Liver (tissue), 9 donors: ENCODE results near the gene OBP2B. TPM values are rescaled to one million over a fixed set of nuclear protein-coding genes. Genes with fewer than 3 reads are reported as not detected.
A peak's percentile ranks its signal among the peaks of the same experiment; 100 is the strongest.

Source experiments
- DNase-seq: peaks from one replicate; pipeline ENCODE4 v3.0.0-alpha.2; 2017; ENCODE audit warnings: low spot score
- H3K27ac ChIP-seq, 2 donors: one replicate each; pipeline ENCODE4 v1.7.0; 2013; ENCODE audit warnings: inconsistent platforms in 2 of 2, low read length in 2 of 2, control low read depth in 1 of 2, low read depth in 1 of 2, mild to moderate bottlenecking in 1 of 2
- H3K27me3 ChIP-seq, 4 donors: one replicate each; pipeline versions ENCODE4 v1.6.1 to v1.7.0; 2013; ENCODE audit warnings: low read length in 3 of 4, inconsistent platforms in 1 of 4, mild to moderate bottlenecking in 1 of 4, moderate library complexity in 1 of 4; ENCODE audit not compliant: control insufficient read depth in 4 of 4, insufficient read depth in 4 of 4
- H3K36me3 ChIP-seq, 4 donors: one replicate each; pipeline versions ENCODE4 v1.6.1 to v1.7.0; 2013; ENCODE audit warnings: low read length in 3 of 4, mild to moderate bottlenecking in 3 of 4, low read depth in 1 of 4, moderate library complexity in 1 of 4; ENCODE audit not compliant: control insufficient read depth in 4 of 4, insufficient read depth in 3 of 4
- H3K4me1 ChIP-seq, 4 donors: one replicate each; pipeline versions ENCODE4 v1.6.1 to v1.7.0; 2013; ENCODE audit warnings: low read length in 3 of 4, mild to moderate bottlenecking in 3 of 4, moderate library complexity in 1 of 4; ENCODE audit not compliant: control insufficient read depth in 4 of 4, insufficient read depth in 4 of 4
- H3K4me3 ChIP-seq, 3 donors: one replicate each; pipeline versions ENCODE4 v1.6.1 to v1.7.0; 2013; ENCODE audit warnings: low read length in 3 of 3, control low read depth in 1 of 3, low read depth in 1 of 3, mild to moderate bottlenecking in 1 of 3
- H3K9ac ChIP-seq, 2 donors: one replicate each; pipeline ENCODE4 v1.7.0; 2013; ENCODE audit warnings: low read length in 2 of 2, mild to moderate bottlenecking in 2 of 2, moderate library complexity in 2 of 2, control low read depth in 1 of 2, low read depth in 1 of 2
- H3K9me3 ChIP-seq, 4 donors: one replicate each; pipeline versions ENCODE4 v1.6.1 to v1.7.0; 2013; ENCODE audit warnings: low read length in 3 of 4; ENCODE audit not compliant: control insufficient read depth in 4 of 4
- EGR1 ChIP-seq, 2 donors: IDR thresholded peaks; 2 replicates each; pipeline ENCODE4 v1.6.1; 2016 to 2018; ENCODE audit warnings: antibody characterized with exemption in 2 of 2, low read depth in 2 of 2
- FOXA1 ChIP-seq: IDR thresholded peaks from 2 replicates; pipeline ENCODE4 v1.6.1; 2016; ENCODE audit warnings: antibody characterized with exemption
- FOXA2 ChIP-seq: IDR thresholded peaks from 2 replicates; pipeline ENCODE4 v1.6.1; 2016; ENCODE audit warnings: antibody characterized with exemption
- GABPA ChIP-seq, 2 donors: IDR thresholded peaks in 1 of 2; conservative IDR thresholded peaks in 1 of 2; 2 replicates each; pipeline ENCODE4 v1.6.1; 2016; ENCODE audit warnings: antibody characterized with exemption in 2 of 2, mild to moderate bottlenecking in 1 of 2, moderate library complexity in 1 of 2
- HNF4A ChIP-seq, 2 donors: conservative IDR thresholded peaks; 2 replicates each; pipeline ENCODE4 v1.6.1; 2016; ENCODE audit warnings: antibody characterized with exemption in 2 of 2, mild to moderate bottlenecking in 2 of 2
- HNF4G ChIP-seq: IDR thresholded peaks from 2 replicates; pipeline ENCODE4 v1.6.1; 2016; ENCODE audit warnings: antibody characterized with exemption
- JUND ChIP-seq, 2 donors: IDR thresholded peaks; 2 replicates each; pipeline ENCODE4 v1.6.1; 2016; ENCODE audit warnings: antibody characterized with exemption in 2 of 2
- NR2F2 ChIP-seq: IDR thresholded peaks from 2 replicates; pipeline ENCODE4 v1.6.1; 2016; ENCODE audit warnings: antibody characterized with exemption
- RAD21 ChIP-seq, 2 donors: IDR thresholded peaks; 2 replicates each; pipeline ENCODE4 v1.6.1; 2016; ENCODE audit warnings: antibody characterized with exemption in 2 of 2, mild to moderate bottlenecking in 2 of 2
- RXRA ChIP-seq, 2 donors: IDR thresholded peaks; 2 replicates each; pipeline ENCODE4 v1.6.1; 2017 to 2018; ENCODE audit warnings: antibody characterized with exemption in 2 of 2, mild to moderate bottlenecking in 1 of 2
- SP1 ChIP-seq: IDR thresholded peaks from 2 replicates; pipeline ENCODE4 v1.6.1; 2018; ENCODE audit warnings: antibody characterized with exemption, mild to moderate bottlenecking
- TAF1 ChIP-seq: conservative IDR thresholded peaks from 2 replicates; pipeline ENCODE4 v1.6.1; 2016; ENCODE audit warnings: antibody characterized with exemption, mild to moderate bottlenecking
- YY1 ChIP-seq: IDR thresholded peaks from 2 replicates; pipeline ENCODE4 v1.6.1; 2016; ENCODE audit warnings: antibody characterized with exemption, mild to moderate bottlenecking
- WGBS: extraction: QIAGEN DNeasy Blood & Tissue Kit; methylation state at CpG from one replicate; pipeline ENCODE4 v1.1.7; 2013; 5-methylcytosine and 5-hydroxymethylcytosine counted together
- polyA plus RNA-seq, 2 donors: library from polyadenylated mRNA; stranded (reverse) in 1 of 2; unstranded in 1 of 2; fragments of 200-250 nt in 1 of 2; fragments of >200 nt in 1 of 2; fragmentation: Nextera tagmentation in 1 of 2; extraction: Ambion mirVana in 1 of 2; gene quantifications; one replicate each; pipeline versions ENCODE4 v1.2.1 to v1.2.3, GENCODE V29; 2013 to 2015
- total RNA-seq, 2 donors: library from RNA; depleted of rRNA; stranded (reverse); fragments of >200 nt; gene quantifications; one replicate each; pipeline ENCODE4 v1.2.3, GENCODE V29; 2014
- TF ChIP-seq, protein P1 (sequence below): IDR thresholded peaks from 2 replicates; pipeline ENCODE4 v1.6.1; 2016; ENCODE audit warnings: antibody characterized with exemption, mild to moderate bottlenecking
- TF ChIP-seq, protein P2 (sequence below): IDR thresholded peaks from 2 replicates; pipeline ENCODE4 v1.6.1; 2016; ENCODE audit warnings: antibody characterized with exemption
- TF ChIP-seq, protein P3 (sequence below): IDR thresholded peaks from 2 replicates; pipeline ENCODE4 v1.6.1; 2016; ENCODE audit warnings: antibody characterized with exemption
- TF ChIP-seq, protein P4 (sequence below): fragments of 150-350 bp; IDR thresholded peaks from 2 replicates; pipeline ENCODE4 v1.5.1; 2017; ENCODE audit warnings: improper control_type of control experiment, low read depth, low read length; ENCODE audit not compliant: missing input control
- TF ChIP-seq, protein P5 (sequence below): IDR thresholded peaks from 2 replicates; pipeline ENCODE4 v1.6.1; 2016; ENCODE audit warnings: antibody characterized with exemption
- donor health status: healthy.
- donor health status: healthy.
- donor health status: healthy.
- donor health status: healthy.
- donor health status: healthy.

The OBP2B gene
- total and polyA plus RNA-seq, 4 donors: not detected

DNA sequence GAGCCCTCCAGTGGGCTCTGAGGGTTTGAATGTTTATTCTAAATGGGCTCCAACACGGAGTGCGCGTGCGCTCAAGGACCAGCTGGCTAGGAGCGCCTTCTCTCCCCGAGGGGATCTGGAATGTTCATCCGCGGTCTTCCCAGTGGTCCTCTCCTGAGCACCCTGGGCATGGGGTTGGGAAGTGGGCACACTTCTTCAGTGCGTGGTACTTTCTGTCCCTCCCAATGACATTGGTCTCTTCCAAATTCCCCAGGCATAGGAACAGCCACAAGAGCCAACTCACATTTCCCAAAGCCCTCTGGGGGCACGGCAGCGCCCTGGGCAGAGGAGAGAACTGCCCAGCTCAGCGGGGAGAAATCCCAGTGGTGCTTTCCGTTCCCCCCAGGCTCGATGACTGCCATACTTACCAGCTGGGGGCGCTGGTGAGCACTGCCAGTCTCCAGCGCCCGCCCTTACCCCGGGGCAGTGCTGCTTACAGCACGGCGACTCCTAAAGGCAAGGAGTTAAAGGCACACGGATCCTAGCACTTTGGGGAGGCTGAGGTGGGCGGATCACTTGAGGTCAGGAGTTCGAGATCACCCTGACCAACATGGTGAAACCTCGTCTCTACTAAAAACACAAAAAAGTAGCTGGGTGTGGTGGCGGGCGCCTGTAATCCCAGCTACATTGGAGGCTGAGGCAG, 29.9 kb upstream of the OBP2B start:
- peak overlapping the region; percentile 20 to 31 for H3K27ac ChIP-seq
- H3K36me3 ChIP-seq: no peaks in the 10 kb centered on the region
- WGBS: 11% methylated on average over 26 of the region's 26 CpGs
- peak; percentile 72 for DNase-seq
- H3K27me3 ChIP-seq: peaks cover 0 to 5% (median 0%) of the 10 kb centered on the region in 4 donors
- peaks cover 0 to 12% (median 7%) of the 10 kb centered on the region in 4 donors for H3K4me1 ChIP-seq
- TF ChIP-seq RAD21 (IDR thresholded peaks at IDR 0.05) (peak; percentile 48 to 77), FOXA1 (no peak), EGR1 (IDR thresholded peaks at IDR 0.05; ENCODE audit: low read depth in 2 of 2) (no peak), GABPA (IDR thresholded peaks at IDR 0.05 in 1 of 2, conservative IDR thresholded peaks at IDR 0.05 in 1 of 2) (no peak), HNF4A (conservative IDR thresholded peaks at IDR 0.05) (peak in 1 of 2 donors; percentile 20), RXRA (IDR thresholded peaks at IDR 0.05) (no peak), FOXA2 (no peak), SP1 (peak; percentile 28), HNF4G (no peak), TAF1 (no peak), NR2F2 (no peak), YY1 (no peak), JUND (IDR thresholded peaks at IDR 0.05) (no peak)
- TF ChIP-seq, protein P1, sequence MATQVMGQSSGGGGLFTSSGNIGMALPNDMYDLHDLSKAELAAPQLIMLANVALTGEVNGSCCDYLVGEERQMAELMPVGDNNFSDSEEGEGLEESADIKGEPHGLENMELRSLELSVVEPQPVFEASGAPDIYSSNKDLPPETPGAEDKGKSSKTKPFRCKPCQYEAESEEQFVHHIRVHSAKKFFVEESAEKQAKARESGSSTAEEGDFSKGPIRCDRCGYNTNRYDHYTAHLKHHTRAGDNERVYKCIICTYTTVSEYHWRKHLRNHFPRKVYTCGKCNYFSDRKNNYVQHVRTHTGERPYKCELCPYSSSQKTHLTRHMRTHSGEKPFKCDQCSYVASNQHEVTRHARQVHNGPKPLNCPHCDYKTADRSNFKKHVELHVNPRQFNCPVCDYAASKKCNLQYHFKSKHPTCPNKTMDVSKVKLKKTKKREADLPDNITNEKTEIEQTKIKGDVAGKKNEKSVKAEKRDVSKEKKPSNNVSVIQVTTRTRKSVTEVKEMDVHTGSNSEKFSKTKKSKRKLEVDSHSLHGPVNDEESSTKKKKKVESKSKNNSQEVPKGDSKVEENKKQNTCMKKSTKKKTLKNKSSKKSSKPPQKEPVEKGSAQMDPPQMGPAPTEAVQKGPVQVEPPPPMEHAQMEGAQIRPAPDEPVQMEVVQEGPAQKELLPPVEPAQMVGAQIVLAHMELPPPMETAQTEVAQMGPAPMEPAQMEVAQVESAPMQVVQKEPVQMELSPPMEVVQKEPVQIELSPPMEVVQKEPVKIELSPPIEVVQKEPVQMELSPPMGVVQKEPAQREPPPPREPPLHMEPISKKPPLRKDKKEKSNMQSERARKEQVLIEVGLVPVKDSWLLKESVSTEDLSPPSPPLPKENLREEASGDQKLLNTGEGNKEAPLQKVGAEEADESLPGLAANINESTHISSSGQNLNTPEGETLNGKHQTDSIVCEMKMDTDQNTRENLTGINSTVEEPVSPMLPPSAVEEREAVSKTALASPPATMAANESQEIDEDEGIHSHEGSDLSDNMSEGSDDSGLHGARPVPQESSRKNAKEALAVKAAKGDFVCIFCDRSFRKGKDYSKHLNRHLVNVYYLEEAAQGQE: no peak
- TF ChIP-seq, protein P2, sequence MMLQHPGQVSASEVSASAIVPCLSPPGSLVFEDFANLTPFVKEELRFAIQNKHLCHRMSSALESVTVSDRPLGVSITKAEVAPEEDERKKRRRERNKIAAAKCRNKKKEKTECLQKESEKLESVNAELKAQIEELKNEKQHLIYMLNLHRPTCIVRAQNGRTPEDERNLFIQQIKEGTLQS: no peak
- TF ChIP-seq, protein P3, sequence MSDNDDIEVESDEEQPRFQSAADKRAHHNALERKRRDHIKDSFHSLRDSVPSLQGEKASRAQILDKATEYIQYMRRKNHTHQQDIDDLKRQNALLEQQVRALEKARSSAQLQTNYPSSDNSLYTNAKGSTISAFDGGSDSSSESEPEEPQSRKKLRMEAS: no peak
- TF ChIP-seq, protein P4, sequence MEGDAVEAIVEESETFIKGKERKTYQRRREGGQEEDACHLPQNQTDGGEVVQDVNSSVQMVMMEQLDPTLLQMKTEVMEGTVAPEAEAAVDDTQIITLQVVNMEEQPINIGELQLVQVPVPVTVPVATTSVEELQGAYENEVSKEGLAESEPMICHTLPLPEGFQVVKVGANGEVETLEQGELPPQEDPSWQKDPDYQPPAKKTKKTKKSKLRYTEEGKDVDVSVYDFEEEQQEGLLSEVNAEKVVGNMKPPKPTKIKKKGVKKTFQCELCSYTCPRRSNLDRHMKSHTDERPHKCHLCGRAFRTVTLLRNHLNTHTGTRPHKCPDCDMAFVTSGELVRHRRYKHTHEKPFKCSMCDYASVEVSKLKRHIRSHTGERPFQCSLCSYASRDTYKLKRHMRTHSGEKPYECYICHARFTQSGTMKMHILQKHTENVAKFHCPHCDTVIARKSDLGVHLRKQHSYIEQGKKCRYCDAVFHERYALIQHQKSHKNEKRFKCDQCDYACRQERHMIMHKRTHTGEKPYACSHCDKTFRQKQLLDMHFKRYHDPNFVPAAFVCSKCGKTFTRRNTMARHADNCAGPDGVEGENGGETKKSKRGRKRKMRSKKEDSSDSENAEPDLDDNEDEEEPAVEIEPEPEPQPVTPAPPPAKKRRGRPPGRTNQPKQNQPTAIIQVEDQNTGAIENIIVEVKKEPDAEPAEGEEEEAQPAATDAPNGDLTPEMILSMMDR: peak; percentile 47
- TF ChIP-seq, protein P5, sequence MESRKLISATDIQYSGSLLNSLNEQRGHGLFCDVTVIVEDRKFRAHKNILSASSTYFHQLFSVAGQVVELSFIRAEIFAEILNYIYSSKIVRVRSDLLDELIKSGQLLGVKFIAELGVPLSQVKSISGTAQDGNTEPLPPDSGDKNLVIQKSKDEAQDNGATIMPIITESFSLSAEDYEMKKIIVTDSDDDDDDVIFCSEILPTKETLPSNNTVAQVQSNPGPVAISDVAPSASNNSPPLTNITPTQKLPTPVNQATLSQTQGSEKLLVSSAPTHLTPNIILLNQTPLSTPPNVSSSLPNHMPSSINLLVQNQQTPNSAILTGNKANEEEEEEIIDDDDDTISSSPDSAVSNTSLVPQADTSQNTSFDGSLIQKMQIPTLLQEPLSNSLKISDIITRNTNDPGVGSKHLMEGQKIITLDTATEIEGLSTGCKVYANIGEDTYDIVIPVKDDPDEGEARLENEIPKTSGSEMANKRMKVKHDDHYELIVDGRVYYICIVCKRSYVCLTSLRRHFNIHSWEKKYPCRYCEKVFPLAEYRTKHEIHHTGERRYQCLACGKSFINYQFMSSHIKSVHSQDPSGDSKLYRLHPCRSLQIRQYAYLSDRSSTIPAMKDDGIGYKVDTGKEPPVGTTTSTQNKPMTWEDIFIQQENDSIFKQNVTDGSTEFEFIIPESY: no peak
- no peaks in the 10 kb centered on the region for H3K9me3 ChIP-seq
- H3K9ac ChIP-seq: no peak overlapping the region
- peak overlapping the region; percentile 27 to 40 (median 35) for H3K4me3 ChIP-seq
